HG02763 (cell line): ENCODE data around the gene BUD13.

Experiments used
- ATAC-seq: cut with Tn5 transposase; IDR thresholded peaks from one replicate; pipeline ENCODE4 v1.9.1; 2021; ENCODE audit warnings: mild to moderate bottlenecking, moderate library complexity; ENCODE audit not compliant: unreplicated experiment

The BUD13 gene

DNA sequence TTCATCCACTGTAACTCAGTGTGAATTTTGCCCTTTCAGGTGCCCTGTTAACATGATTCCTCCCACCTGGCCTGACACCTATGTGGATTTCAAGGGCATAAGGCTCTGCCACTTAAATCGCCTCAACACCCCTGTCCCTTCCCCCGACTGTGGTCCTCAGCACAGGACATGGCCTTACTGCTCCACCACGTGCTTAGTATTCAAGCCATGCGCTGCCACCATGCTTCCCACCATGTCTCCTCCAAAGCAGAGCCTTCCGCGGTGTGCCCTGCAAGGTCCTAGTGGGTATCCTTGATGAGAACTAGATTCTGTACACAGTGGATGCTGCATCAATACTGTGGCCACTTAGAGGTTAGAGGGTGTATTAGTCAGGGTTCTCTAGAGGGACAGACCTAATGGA is 51.9 kb downstream of the BUD13 start:
- ATAC-seq, result no peak

DNA sequence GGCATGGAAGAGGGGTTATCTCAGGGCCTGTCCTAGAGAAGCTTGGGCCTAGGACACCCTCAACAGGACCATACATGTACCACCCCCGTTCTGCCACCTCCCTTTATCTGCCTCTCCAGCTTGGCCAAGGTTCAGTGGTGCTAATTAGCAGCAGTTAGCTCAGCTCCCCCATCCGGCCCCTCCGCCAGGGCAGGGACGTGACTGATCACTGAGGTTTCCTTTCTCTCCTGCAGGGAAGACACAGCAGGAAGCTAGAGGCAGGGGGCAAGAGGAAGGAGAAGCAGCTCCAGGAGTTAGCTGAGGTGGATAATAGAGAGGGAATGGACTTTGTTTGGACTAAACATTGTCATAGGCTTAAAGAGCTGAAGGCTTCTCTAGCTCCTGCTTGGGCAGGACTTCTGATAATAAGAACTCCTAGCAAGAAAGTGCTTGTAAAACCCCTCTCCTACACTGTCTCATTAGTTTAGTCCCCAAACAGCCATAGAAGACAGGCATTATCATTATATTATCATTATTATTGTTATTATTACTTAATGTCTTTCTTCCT is 53.8 kb downstream of the BUD13 start:
- no peak for ATAC-seq

DNA sequence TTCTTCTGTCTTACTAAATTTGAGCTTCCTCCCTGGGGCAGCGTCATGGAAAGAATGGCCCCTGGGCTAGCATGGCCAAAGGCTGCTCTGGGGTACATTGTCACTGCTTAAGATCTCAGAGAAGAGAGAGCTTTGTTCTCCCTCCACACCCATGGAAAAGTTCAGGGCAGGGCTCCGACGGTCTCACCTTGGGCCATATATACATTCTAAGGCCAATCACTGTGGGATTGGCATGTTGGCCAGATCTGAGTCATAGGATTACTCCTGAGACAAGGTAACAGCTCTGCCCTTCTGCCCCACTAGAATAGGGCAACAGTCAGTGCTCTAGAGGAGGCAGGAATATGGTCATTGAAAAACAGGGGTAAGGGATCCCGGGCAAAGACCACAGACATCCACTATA is 56.2 kb downstream of the BUD13 start:
- ATAC-seq, result no peak

DNA sequence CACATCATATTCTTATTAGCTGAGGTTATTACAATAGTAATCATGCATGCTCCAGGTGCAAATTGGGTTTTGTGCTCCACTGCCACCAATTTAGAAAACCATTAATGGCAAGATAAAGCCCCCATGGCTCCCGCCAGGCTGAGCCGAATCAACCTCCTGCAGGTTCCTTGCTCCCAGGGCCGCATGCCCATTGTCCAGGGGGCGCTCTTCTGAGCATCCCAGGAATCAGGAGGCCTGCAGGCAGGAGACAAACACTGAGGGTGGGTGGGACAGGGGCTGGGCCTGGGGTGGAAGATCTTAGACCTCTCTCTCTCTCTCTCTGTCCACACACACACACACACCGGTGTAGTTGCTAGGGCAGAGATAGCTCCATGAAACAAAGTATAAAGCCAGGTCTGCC is 57.4 kb downstream of the BUD13 start:
- no peak for ATAC-seq

DNA sequence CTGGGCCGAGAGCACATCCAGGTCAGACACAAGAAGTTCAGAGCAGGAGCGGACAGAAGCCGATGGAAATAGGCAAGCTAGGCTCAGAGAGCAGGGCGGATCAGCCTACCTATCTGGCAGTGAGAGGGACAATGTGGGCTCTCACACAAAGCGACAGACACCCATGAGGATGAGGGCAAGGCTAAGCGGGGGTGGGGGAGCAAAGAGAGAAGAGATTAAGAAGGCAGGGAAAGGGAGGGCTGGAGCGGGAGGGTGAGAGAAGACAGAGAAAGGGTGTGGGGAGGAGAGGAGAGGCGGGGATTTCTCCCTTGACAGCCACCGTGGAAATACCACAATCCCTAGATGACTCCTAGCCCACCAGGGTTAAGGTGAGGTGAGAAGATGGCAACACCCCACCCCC is 57.9 kb downstream of the BUD13 start:
- no peak for ATAC-seq

DNA sequence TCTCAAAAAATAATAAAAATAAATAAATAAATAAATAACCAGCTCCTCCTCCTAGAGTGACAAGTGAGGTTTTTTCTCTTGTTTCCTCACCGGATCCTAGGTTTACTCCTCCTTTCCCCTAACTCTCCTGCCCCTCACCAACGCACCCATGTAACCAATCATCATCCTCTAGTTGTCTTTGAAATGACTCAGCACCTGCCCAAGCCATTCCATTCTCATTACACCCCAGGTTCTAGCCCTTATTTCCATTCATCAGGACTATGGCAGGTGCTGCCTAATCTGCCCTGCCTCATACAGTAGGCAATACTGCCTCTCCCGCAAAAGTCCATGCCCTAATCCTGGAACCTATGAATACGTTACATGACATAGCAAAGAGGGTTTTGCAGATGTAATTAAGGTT is 60.4 kb downstream of the BUD13 start:
- ATAC-seq, result no peak

DNA sequence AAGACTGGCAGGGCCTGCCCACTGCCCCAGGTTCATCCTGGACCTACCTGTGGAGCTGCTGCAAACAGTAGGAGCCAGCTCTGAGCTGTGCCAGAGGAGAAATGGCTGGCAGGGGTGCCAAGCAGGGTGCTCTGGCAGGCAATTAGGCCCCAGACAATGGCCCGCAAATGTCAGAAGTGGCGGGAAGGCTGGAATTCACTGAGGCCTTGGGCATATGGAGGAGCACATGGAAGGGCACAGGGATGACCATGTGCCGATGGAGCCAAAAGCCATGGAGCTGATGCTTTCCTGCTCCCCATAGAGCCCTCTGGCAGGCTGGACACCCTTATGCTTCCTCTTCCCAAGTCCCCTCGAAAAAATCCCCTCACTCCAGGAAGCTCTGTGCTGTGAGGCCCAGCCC is 62.0 kb downstream of the BUD13 start:
- ATAC-seq, result no peak

DNA sequence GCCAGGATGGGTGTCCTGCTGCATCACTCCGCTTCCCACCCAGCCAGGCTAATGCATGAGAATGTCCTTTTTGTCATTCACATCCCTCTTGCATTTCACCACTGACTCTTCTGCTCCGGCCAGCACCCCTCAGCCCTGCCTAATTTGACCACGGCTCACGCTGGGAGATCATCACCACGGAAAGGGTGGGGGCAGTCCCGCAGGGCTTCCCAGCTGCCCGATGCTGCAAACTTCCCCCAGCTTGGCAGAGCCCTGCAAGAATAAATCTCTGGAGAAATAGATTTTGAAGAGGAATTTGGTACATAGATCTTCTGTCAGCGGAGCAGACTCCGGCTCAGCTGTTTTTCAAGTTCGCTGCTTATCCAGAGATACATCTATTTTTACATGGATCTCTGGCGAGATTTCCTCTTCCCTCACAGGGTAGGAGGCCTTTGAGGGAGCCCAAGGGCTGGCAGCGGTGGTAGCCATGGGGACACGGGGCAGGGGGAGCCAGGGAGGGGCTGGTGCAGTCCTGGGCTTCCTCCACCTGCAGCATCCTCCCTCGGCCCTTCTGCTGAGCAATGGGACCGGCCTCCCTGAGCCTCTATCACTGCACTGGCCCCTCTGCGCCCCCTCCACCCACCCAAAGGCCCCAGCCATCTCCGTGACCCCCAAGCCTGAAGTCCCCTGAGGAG is 62.6 kb downstream of the BUD13 start:
- ATAC-seq, result no peak

DNA sequence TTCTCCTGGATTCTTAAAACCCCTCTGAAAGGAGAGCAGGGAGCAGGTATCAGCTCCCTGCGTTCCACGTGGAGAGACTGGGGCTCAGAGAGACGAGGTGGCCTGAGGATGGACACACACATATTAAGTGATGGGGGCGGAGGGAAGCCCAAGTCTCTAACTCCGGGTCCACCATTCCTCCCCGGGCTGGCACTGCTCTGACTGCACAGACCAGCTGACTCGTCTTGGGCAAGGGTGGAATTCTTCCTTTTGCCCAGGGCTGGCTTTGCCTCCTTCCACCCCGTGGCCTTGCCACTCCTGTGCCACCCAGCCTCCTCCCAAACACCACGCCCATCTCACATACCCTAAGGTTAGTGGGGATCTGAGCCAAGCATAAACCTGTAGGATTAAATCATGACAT is 65.0 kb downstream of the BUD13 start:
- no peak for ATAC-seq

DNA sequence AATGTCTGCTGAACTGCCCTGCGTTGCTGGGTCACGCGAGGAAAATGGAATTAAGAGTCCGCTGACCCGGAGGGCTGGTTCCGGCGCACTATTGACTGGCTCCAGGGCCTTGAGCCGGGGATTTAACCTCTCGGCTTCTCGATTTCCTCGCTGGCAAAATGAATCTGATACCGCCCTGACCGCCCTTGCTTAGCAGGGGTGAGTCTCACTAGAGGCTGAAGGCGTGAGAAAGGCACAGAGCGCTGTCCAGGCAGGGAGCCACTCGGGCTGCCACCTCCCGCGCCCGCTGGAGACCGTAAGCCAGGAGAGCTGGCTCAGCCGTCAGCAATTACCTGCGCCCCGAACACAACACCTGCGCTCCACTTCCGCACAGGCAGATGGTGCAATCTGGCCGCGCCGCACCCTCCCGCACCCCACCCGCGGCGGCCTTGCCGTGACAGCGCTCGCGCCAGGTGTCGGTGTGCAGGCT is 65.6 kb downstream of the BUD13 start:
- no peak for ATAC-seq

DNA sequence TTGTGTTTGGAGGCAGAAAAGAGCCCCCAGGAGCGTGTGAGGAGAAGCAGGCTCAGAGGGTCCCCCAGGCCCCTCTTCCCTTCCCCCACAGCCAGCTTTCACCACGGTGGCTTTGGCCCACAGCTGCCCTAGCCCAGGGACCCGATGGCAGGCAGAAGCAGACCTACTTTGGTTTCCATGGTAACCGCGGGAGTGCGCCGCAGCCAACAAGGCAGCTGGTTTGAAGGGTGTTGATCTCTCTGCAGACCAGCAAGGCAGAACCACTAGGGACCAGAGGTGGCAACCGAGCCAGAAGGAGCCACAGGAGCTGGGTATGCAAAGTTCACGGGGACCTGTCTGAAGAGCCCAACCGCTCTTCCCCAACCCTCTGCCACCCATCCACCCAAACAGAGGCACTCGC is 69.4 kb downstream of the BUD13 start:
- ATAC-seq, result no peak

DNA sequence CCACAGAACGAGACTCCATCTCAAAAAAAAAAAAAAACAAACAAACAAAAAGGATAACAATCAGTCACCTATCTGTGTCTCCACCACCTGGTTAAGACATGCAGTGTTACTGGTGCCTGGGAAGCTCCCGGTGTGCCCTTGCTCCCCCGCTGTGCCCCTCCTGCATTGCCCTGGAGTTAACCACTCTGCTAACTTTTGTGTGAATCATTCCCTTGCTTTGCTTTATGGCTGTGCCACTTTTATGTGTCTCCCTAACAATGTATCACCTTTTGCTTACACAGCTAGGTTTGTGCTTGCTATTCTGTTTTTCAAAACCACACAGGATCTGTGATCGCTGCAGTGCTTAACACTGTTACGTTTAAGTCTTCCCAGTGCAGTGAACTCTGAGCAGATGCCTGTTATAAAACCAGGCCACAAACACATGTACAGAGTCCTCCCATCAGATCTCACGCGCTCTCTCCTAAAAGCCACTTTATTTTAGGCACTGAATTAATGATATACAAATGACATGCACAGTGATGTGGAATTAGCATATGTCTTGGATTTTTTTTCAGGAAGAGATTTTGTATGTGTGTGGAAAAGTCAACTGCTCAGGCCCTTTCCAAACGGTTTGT is 69.9 kb downstream of the BUD13 start:
- ATAC-seq, result no peak

DNA sequence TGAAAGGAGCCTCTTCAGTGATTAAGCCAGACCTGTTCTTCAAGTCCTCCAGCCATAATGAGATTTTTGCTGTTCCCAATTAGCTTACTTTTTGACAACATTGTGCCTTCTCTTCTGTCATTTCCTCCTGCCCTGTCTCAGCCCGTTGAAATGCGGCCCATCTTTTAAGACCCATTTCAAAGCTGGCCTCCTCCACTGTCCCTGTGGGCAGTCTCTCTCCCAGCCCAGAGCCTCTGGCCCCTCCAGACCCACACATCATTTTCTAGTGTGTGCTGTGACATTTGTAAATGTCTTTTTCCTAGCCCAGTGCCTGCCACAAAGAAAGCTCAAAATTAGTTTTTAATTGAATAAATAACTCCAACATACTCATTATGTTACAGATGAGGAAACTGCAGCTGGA is 70.9 kb downstream of the BUD13 start:
- ATAC-seq, result no peak

DNA sequence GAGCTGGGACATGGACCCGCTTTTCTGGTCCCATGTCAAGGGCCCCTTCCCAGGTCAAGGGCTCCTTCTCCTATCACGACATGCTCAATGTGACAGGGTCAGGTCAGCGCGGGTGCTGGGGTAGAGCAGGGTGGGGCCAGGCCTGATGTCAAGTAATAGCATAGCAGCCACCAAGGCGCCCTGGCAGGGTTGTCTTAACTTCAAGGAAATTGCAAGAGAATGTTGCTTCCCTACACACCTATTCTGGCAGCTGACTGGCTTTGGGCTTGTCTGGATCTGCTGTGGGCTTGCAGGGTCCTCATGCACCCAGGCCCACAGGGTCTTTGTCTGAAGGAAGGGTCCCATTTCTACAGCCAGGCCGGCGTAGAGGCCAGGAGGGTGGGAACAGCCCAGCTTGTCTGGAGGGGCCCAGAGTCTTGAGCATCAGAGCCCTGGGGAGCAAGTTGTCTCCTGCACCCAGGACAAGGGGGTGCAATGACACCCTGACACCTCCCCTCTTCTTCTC is 71.4 kb downstream of the BUD13 start:
- ATAC-seq, result no peak

DNA sequence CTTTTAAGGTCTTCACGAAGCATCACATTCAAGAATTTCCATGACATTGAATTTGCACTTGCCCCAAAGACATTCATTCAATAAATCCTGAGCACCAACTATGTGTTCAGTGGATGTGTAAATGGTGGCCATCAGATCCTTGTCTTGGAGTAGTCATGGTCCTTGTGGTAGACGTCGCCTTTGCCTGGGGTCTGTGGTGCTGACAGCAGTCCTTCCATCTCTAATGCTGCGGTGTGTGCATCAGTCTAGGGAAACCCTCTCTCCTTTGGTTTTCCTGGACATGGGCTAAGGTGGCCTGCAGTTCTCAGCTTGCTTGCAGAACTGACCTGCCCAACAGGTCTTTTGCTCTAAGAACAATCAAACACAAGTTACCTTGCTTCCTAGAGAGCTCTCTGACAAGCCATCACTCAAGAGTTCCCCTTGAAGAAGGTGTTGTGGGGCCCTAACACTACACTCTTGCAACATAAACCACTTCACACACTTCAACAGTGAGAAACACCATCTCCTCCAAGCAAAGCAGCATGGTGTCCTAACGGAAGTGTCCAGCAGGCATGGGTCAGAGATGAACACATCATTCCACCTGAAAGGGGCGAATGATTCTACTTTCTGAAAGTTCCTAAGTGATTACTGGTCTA is 72.1 kb downstream of the BUD13 start:
- no peak for ATAC-seq
